Left renal pelvis (tissue), 4 donors: Measurements from ENCODE around the gene CALML3. TPM values are rescaled to one million over a fixed set of nuclear protein-coding genes. Genes with fewer than 3 reads are reported as not detected.

Experiments used
- DNase-seq, 4 donors: peaks; one replicate each; pipeline ENCODE4 v3.0.0-alpha.2; 2013; ENCODE audit warnings: low read depth in 4 of 4, low spot score in 3 of 4
- polyA plus RNA-seq, 4 donors: library from polyadenylated mRNA; unstranded; fragments of 120-200 nt; gene quantifications; one replicate each; pipeline ENCODE4 v1.2.1, GENCODE V29; 2013; ENCODE audit not compliant: insufficient read length in 4 of 4

The CALML3 gene
- polyA plus RNA-seq, 4 donors: 0.11 TPM; not detected in 3

DNA sequence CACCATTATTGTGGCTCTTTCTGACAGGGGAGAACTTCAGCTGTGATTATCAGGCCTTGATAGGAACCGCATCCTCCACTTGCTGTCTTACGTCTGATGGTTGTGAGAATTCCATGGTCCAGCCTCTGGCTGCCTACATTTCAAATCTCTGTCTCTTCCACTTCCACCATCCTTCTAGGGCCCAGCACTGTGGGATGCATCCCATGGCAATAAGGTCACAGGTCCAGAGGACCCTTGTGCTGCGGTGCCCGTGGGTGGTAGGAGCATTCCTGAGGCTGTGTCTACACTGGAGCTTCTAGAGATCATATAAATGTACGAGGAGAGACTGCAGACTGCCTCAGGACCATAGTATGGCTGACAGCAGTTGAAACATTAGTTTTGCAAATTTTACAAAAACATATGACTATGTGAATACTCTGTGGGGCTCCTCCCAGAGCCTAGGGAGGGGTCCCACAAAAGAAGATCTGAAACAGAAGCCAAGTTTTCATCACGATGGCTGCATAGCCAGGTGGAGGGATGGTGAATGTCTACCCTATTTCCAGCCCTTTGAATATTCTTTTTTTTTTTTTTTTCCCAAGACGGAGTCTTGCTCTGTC is 11.8 kb downstream of the CALML3 start:
- DNase-seq: no peak

DNA sequence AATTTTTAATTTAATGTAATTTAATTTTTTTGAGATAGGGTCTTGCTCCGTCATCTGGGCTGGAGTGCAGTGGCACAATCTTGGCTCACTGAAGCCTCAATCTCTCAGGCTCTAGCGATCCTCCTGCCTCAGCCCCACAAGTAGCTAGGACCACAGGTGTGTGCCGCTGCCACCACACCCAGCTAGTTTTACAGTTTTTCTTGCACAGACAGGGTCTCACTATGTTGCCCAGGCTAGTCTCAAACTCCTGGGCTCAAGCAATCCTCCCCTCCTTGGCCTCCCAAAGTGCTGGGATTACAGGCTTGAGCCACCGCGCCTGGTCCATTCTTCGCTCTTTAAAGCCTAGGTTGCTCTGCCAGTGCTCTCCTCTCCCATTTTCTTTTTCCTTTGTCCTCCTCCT is 12.9 kb downstream of the CALML3 start:
- DNase-seq: no peak

DNA sequence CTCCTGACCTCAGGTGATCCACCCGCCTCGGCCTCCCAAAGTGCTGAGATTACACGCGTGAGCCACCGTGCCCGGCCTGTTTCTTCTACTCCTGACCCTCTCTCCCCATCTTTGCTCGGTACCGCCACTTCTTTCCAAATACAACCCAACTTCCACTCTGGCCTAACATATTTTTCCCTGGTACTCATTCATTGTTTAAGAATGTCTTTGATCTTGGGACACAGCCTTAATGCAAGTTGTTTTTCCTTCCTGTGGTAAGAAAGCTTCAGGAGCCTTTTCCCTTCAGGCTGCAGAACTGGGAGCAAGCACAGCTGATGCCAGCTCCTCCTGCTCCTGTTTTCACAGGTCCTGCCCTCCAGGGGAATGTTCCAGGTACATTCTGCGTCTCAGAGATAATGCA is 13.7 kb downstream of the CALML3 start:
- no peak for DNase-seq

- DNase-seq: no peak
Observed at GRCh38 chr10:5538892-5539651, 14.3 kb downstream of the CALML3 start.

DNA sequence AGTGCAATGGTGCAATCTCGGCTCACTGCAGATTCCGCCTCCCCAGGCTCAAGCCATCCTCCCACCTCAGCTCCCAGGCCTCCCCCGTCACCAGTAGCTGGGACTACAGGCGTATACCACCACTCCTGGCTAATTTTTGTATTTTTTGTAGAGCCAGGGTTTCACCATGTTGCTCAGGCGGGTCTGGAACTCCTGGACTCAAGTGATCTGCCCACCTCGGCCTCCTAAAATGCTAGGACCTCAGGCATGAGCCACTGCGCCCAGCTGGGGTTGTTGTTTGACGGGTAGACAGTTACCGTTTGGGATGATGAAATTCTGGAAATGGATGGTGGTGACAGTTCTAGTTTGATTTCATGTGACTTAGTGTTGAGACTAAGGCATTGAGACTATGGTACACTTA is 15.3 kb downstream of the CALML3 start:
- DNase-seq: no peak

GRCh38 chr10:5540891-5541290 is 16.1 kb downstream of the CALML3 start:
- no peak for DNase-seq

DNA sequence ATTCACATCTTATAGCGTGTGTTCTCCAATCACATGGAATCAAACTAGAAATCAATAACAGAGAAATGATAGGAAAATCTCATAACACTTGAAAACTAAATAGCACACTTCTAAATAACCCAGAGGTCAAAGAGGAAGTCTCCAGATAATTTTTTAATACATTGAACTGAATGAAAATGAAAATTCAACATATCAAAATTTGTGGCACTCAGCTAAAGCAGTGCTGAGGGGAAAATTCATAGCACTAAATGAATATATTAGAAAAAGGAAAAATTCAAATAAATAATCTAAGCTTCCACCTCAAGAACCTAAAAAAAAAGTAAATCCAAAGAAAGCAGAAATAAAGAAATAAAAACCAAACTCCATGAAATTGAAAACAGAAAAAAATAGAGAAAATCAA is 17.3 kb downstream of the CALML3 start:
- no peak for DNase-seq

- no peak for DNase-seq
Observed at GRCh38 chr10:5543623-5544022, 18.9 kb downstream of the CALML3 start.

GRCh38 chr10:5544216-5544805 is 19.6 kb downstream of the CALML3 start:
- DNase-seq: no peak

DNA sequence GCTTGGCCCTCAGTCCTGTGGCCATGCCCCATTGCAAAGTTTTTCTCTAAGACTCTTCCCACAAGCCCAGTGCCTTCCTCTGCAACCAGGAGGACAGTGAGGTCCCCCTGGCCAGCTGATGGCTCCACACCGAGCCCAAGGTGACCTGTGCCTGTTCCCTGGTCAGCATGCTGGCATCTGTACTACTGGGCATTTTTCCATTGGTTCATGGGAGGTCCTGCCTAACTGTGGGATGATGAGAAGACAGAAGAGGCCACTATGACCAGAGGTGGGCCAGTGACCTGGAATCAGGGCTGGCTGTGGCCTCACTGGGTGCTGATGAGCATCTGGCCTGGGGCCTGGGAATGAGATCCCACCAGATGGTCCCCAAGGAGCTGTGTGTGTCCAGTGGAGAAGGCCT is 20.2 kb downstream of the CALML3 start:
- no peak for DNase-seq

- DNase-seq: no peak
Observed at GRCh38 chr10:5545426-5545777, 20.6 kb downstream of the CALML3 start.

DNA sequence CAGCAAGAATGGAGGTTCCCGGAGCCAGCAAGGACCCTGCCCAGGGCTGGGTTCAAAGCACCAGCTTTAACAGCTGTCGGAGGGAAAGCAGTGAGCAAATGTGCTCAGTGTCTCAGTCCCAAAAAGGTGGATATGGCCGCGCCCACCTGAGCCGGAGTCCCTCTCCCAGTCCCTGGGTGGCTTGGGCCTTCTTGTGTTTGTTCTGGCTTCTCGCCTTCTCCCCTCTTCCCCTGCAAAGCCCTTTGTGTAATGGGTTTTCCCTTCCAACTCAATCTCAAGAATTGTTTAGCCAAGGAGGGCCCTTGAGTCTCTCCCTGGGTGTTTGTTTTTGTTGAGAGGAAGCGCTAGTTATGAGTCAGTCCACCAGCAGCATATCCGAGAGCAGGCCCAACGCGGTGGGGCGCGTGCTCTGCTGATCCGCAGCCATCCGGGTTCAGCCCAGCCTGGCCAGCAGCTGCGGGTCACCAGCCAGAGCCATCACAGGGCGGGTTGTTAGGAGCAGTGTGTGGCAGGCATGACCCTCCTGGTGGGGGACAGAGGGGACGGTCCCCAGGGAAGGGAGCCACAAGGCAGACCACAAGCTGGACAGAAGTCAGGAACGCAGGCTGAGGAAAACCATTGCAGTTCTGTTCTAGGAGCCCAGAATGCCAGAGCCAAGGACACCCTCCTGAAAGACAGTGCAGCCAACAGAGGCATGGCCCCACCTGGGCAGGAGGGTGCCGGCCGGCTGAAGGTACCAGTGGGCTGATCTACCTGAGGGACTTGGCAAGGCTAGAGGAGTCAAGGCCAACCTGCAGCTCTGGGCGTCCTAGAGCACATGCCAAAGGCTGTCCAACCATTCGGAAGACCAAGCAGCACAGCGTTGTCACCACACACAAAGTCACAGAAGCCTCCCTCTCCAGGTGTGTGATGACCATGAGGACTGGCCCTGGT is 21.3 kb downstream of the CALML3 start:
- DNase-seq: no peak

GRCh38 chr10:5546891-5547680 is 22.3 kb downstream of the CALML3 start:
- DNase-seq: no peak

- no peak for DNase-seq
Observed at GRCh38 chr10:5547681-5547930, 22.8 kb downstream of the CALML3 start.

DNA sequence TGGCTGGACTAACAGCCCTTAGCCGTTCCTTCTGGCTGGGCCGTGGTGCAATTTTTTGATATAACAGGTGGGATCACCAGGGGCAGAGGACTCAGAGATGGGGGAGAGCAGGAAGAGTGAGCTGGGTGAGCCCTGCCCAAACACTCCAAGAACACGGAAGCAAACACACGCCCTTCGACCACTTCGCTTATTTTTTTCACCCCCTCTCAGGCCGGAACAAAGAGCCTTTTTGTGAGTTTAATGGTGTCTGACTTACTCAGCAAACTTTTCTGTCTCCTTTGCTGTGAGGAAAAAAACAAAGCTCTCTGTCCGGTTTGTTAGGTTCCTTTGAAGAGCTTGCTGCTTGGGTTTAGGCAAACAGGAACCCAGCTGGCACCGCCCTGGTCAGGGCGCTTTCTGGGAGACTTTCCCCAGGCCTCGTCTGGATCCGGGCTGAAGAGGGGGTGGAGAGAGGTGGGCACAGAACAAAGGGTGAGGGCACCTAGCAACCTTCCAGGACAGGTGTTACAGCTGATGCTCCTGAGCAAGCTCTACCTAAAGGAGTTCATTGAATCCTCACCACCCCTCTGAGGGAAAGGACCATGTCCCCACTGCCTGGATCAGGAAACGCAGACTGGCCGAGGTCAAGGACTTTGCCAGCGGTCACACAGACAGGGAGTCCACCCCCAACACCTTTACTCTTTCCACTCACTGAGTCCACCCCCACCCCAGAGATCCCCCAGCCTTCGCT is 23.3 kb downstream of the CALML3 start:
- DNase-seq: no peak

GRCh38 chr10:5549462-5550249 is 24.9 kb downstream of the CALML3 start:
- DNase-seq: no peak

DNA sequence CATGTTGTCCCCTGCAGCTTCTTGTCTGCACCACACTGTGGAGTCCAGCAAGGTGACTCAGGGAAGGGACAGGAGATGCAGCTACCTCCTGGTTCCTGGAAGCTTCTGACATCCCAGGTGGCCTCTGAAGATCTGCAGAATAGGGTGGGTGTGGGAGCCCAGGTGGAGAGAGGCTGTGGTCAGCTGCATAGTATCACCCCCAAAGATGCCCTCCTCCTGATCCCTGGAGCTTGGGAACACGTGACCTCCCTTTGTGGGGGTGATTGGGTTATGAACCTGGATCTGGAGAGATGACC is 25.4 kb downstream of the CALML3 start:
- DNase-seq: no peak

DNA sequence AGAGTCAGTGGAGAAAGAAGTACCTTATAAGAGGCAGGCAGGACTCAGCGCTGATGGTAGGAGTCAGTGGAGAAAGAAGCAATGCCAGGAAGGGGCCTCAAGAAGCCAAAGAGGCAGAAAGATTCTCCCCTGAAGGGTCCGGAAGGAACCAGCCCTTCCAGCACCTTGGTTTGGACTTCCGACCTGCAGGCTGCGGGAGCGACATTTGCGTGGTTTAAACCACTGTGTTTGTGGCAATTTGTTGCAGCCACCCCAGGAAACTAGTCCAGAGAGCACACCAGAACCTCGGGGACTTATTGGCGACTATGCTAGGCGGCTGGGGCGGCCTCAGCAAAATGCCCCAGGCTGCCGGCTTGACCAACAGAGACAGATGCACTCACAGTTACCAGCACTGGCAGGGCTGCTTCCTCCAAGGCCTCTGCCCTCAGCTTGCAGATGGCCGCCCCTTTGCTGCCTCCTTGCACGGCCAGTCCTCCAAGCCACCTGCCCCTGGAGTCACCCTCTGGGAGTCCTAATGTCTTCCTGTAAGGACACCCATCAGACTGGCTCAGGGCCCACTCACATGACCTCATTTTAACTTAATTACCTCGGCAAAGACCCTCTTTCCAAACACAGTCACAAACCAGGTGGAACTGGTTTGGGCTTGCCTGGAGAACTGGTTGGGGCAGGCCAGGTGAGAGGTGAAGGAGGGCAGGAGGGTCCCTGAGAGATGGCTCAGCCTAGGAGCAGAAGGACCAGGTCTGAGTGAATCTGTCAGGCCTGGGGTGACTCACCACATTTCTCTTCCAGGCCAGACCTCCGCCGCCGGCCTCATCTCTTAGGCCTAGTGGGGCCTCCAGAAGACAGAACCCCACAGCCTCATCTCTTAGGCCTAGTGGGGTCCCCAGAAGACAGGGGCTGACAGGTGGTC is 26.1 kb downstream of the CALML3 start:
- DNase-seq: no peak
